GM12878 (cell line): ENCODE measurements around the gene PLB1. TPM values are rescaled to one million over a fixed set of nuclear protein-coding genes. Genes with fewer than 3 reads are reported as not detected.

ENCODE experiments used
- ATAC-seq: fragments of 200-7000 bp; cut with Tn5 transposase; 3 replicates; pipeline ENCODE4 v1.9.1; 2020; ENCODE audit warnings: mild to moderate bottlenecking, moderate library complexity
- BruUV-seq: library from RNA; stranded (reverse); fragments of 400-500 nt; replicated peaks from 2 replicates; lab custom pipeline; 2021; lab: Mats Ljungman, UMichigan
- CTCF ChIA-PET: fragments of 300-600 bp; sonication (Branson Sonifier 250); formaldehyde crosslinking; extraction: SDS; loops from one replicate; lab custom pipeline; 2021; ENCODE audit warnings: inconsistent platforms; lab: Yijun Ruan, JAX
- POLR2A ChIA-PET: fragments of 350-600 bp; formaldehyde crosslinking; extraction: SDS; loops from one replicate; lab custom pipeline; 2021; ENCODE audit warnings: inconsistent platforms; lab: Charles Lee
- RAD21 ChIA-PET: fragments of 300-600 bp; sonication (Branson Sonifier 250); formaldehyde crosslinking; loops from one replicate; lab custom pipeline; 2023; ENCODE audit warnings: antibody characterized with exemption; ENCODE audit not compliant: unreplicated experiment; lab: Charles Lee
- SMC1A ChIA-PET: fragments of 300-600 bp; sonication (Branson Sonifier 250); formaldehyde crosslinking; loops from one replicate; lab custom pipeline; 2023; ENCODE audit not compliant: unreplicated experiment, uncharacterized antibody; lab: Charles Lee
- DNase-seq: peaks from one replicate; pipeline ENCODE4 v3.0.0-alpha.2; 2011; ENCODE audit warnings: low read depth, low spot score
- FAIRE-seq: peaks from 3 replicates; lab custom pipeline; 2011; peaks lifted over from hg19 to GRCh38; lab: Jason Lieb, UNC
- H2AFZ ChIP-seq: 2 replicates; pipeline ENCODE4 v1.6.0; 2011; ENCODE audit warnings: low read depth, low read length, control low read depth; ENCODE audit not compliant: control insufficient read depth
- H3K27ac ChIP-seq: 2 replicates; pipeline ENCODE4 v1.5.1; 2011; ENCODE audit warnings: control low read depth; ENCODE audit not compliant: control insufficient read depth, insufficient read depth
- H3K27me3 ChIP-seq, 2 experiments: replicated peaks in 1 of 2; 2 replicates each; pipeline versions ENCODE4 v1.6.0 to v1.6.1; 2011; ENCODE audit warnings: low read length in 1 of 2; ENCODE audit not compliant: control insufficient read depth in 2 of 2, insufficient read depth in 2 of 2
- H3K36me3 ChIP-seq, 2 experiments: 2 replicates each; pipeline ENCODE4 v1.5.1; 2011; ENCODE audit warnings: low read length in 1 of 2; ENCODE audit not compliant: control insufficient read depth in 2 of 2, insufficient read depth in 2 of 2
- H3K4me1 ChIP-seq: 2 replicates; pipeline ENCODE4 v1.6.1; 2011; ENCODE audit warnings: mild to moderate bottlenecking, low read length, moderate library complexity, mixed read lengths; ENCODE audit not compliant: control insufficient read depth, insufficient read depth
- H3K4me2 ChIP-seq: 2 replicates; pipeline ENCODE4 v1.6.0; 2011; ENCODE audit warnings: control low read depth; ENCODE audit not compliant: control insufficient read depth, insufficient read depth
- H3K4me3 ChIP-seq: fragments of 200-600 bp; sonication (generic); 2 replicates; pipeline ENCODE4 v1.5.1; 2016
- H3K79me2 ChIP-seq: 2 replicates; pipeline ENCODE4 v1.6.0; 2011; ENCODE audit warnings: low read length; ENCODE audit not compliant: control insufficient read depth, insufficient read depth
- H3K9ac ChIP-seq: 2 replicates; pipeline ENCODE4 v1.8.0; 2011; ENCODE audit warnings: low read length, control low read depth, mixed read lengths; ENCODE audit not compliant: control insufficient read depth, insufficient read depth
- H3K9me3 ChIP-seq: replicated peaks from 3 replicates; pipeline ENCODE4 v1.5.1; 2011; ENCODE audit warnings: mild to moderate bottlenecking, low read length; ENCODE audit not compliant: control insufficient read depth, insufficient read depth
- H4K20me1 ChIP-seq: 2 replicates; pipeline ENCODE4 v1.6.0; 2011; ENCODE audit not compliant: control insufficient read depth, insufficient read depth
- BCL11A ChIP-seq: IDR thresholded peaks from 2 replicates; pipeline ENCODE4 v1.6.1; 2011; ENCODE audit warnings: low read depth, low read length
- CBFB ChIP-seq: IDR thresholded peaks from 2 replicates; pipeline ENCODE4 v1.6.1; 2016; ENCODE audit warnings: antibody characterized with exemption, low read depth
- CBX5 ChIP-seq: sonication (generic); IDR thresholded peaks from 2 replicates; pipeline ENCODE4 v1.6.1; 2016; ENCODE audit warnings: low read depth, moderate library complexity, mild to moderate bottlenecking, inconsistent platforms
- EGR1 ChIP-seq, 2 experiments: IDR thresholded peaks; 1 replicate in 1 of 2; 2 replicates in 1 of 2; pipeline ENCODE4 v1.6.1; 2011 to 2012; ENCODE audit warnings: low read depth in 2 of 2, low read length in 2 of 2, borderline replicate concordance in 1 of 2, mild to moderate bottlenecking in 1 of 2, moderate library complexity in 1 of 2
- ESRRA ChIP-seq: IDR thresholded peaks from 2 replicates; pipeline ENCODE4 v1.6.1; 2012; ENCODE audit warnings: mild to moderate bottlenecking, low read length, improper control_type of control experiment
- JUNB ChIP-seq: IDR thresholded peaks from 2 replicates; pipeline ENCODE4 v1.6.1; 2016; ENCODE audit warnings: antibody characterized with exemption, mild to moderate bottlenecking
- NFYA ChIP-seq: IDR thresholded peaks from 2 replicates; pipeline ENCODE4 v1.6.1; 2011; ENCODE audit warnings: low read depth, mild to moderate bottlenecking, low read length, improper control_type of control experiment, borderline replicate concordance
- NFYB ChIP-seq: IDR thresholded peaks from 2 replicates; pipeline ENCODE4 v1.6.1; 2011; ENCODE audit warnings: low read depth, mild to moderate bottlenecking, low read length, improper control_type of control experiment, moderate library complexity; ENCODE audit not compliant: insufficient read depth
- RAD21 ChIP-seq: IDR thresholded peaks from 2 replicates; pipeline ENCODE4 v1.6.1; 2011; ENCODE audit warnings: mild to moderate bottlenecking, low read depth, low read length, moderate library complexity; ENCODE audit not compliant: insufficient read depth
- SIN3A ChIP-seq: IDR thresholded peaks from 2 replicates; pipeline ENCODE4 v1.6.1; 2012; ENCODE audit warnings: low read depth, low read length, improper control_type of control experiment
- STAT3 ChIP-seq: IDR thresholded peaks from 2 replicates; pipeline ENCODE4 v1.6.1; 2011; ENCODE audit warnings: low read depth, low read length, improper control_type of control experiment
- SUPT20H ChIP-seq: IDR thresholded peaks from 2 replicates; pipeline ENCODE4 v1.6.1; 2011; ENCODE audit warnings: low read depth, mild to moderate bottlenecking, low read length, moderate library complexity, borderline replicate concordance; ENCODE audit not compliant: control insufficient read depth
- ZNF24 ChIP-seq: fragments of 450-650 bp; IDR thresholded peaks from 2 replicates; pipeline ENCODE4 v1.6.1; 2017; ENCODE audit warnings: antibody characterized with exemption, mild to moderate bottlenecking
- ZZZ3 ChIP-seq: IDR thresholded peaks from 2 replicates; pipeline ENCODE4 v1.6.1; 2011; ENCODE audit warnings: low read depth; ENCODE audit not compliant: control insufficient read depth, insufficient read length
- WGBS: methylation state at CpG from one replicate; pipeline ENCODE4 v1.1.6; 2016; ENCODE audit warnings: low lambda C conversion rate; ENCODE audit not compliant: insufficient replicate concordance, insufficient coverage; ENCODE audit errors: missing lambda C conversion rate; 5-methylcytosine and 5-hydroxymethylcytosine counted together
- in situ Hi-C: fragments of 300-500 bp; cut with MboI; formaldehyde crosslinking; loops from 9 replicates; pipeline ENCODE4 v1.14.3; 2018; ENCODE audit warnings: mixed read lengths
- intact Hi-C: fragments of 100-400 bp; cut with micrococcal nuclease; formaldehyde crosslinking; loops from one replicate; pipeline ENCODE4 v1.14.2; 2022; ENCODE audit not compliant: unreplicated experiment
- polyA plus RNA-seq, 11 experiments: library from polyadenylated mRNA; depleted of rRNA in 4 of 11; unstranded in 6 of 11; stranded (reverse) in 5 of 11; fragments of >200 nt; fragmentation: Nextera tagmentation in 4 of 11; fragmentation: Illumina TruSeq in 1 of 11; extraction: Ambion mirVana in 4 of 11; extraction: Trizol in 1 of 11; gene quantifications; 1 replicate in 1 of 11; 2 replicates in 10 of 11; pipeline versions ENCODE4 v1.2.1 to v1.2.3, GENCODE V29; 2011 to 2016; ENCODE audit warnings: inconsistent platforms in 2 of 11, missing spikeins in 2 of 11, low read depth in 1 of 11
- total RNA-seq, 4 experiments: library from RNA; depleted of rRNA in 3 of 4; stranded (reverse); fragments of >200 nt in 3 of 4; fragmentation: Illumina TruSeq in 1 of 4; extraction: Trizol in 1 of 4; gene quantifications; 2 replicates each; pipeline versions ENCODE4 v1.2.1 to v1.2.3, GENCODE V29; 2013 to 2021
- TF ChIP-seq, protein P1 (sequence below): fragments of 450-650 bp; IDR thresholded peaks from 2 replicates; pipeline ENCODE4 v1.6.1; 2016; ENCODE audit warnings: mild to moderate bottlenecking
- TF ChIP-seq, protein P2 (sequence below): IDR thresholded peaks from 2 replicates; pipeline ENCODE4 v1.6.1; 2011; ENCODE audit warnings: low read depth, mild to moderate bottlenecking, low read length, moderate library complexity, borderline replicate concordance; ENCODE audit errors: extremely low read depth
- TF ChIP-seq, protein P3 (sequence below): fragments of 450-650 bp; IDR thresholded peaks from 2 replicates; pipeline ENCODE4 v1.6.1; 2017; ENCODE audit warnings: mild to moderate bottlenecking, low read depth, inconsistent platforms; ENCODE audit not compliant: poor library complexity, severe bottlenecking
- TF ChIP-seq, protein P4 (sequence below): IDR thresholded peaks from 2 replicates; pipeline ENCODE4 v1.6.1; 2012; ENCODE audit warnings: low read depth, low read length, improper control_type of control experiment

Gene PLB1
- total and polyA plus RNA-seq, 10 of the 15 experiments (the other 5 are each of a cell fraction or from before 2014, with no cell fraction given), result 0.03 to 0.49 (median 0.28) TPM

DNA sequence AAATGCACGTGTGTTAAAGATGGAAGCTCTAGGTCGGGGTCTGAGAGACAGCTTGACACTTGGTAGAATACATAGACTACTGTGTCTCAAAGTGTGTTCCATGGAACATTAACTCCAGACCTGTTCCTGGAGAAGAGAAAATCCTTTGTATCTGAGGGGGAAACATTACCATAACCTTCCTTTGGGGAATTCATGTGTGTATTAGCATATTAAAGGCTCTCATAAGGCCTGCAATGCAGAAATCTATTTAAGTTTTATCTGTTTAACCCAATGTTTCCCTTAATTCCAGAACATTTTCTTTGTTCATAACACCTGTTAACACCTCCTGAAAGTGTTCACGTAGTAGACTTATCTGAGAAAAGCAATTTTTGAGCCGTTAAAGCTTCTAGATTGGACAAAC, 99.5 kb downstream of the PLB1 start (continued):
- no peak for TF ChIP-seq EGR1 (IDR thresholded peaks at IDR 0.05; ENCODE audit: borderline replicate concordance in 1 of 2, low read depth in 2 of 2, low read length in 2 of 2)

DNA sequence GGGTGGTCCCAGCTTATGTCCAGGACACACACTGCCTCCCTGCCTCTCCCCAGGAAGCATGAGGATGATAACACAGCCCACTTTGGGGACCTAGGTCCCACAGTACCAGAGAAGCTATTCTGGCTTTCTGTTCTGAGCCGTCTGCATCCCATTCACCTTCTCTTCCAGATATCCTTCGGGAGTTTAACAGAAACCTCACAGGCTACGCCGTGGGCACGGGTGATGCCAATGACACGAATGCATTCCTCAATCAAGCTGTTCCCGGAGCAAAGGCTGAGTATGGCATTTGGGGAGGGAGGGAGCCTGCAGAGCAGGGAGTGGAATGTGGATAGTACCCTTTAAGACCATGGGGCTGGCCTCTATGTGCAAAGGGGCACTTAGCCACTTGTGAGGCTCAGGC, 102.6 kb downstream of the PLB1 start:
- no TSS peak for BruUV-seq
- H3K4me2 ChIP-seq, result no peak overlapping the region

More for the DNA sequence above, 102.6 kb downstream of the PLB1 start:
- ChIA-PET SMC1A (no interaction called here), CTCF (interaction anchor here (0.6 kb wide), 2 partner anchors 339 to 1994 kb away, joined by 3 to 5 read pairs; no protein-coding TSS in a partner anchor), POLR2A (no interaction called here), RAD21 (no interaction called here)
- no peaks in the 10 kb centered on the region; a peak in 1 of 4 replicates for H3K27me3 ChIP-seq
- no peak for FAIRE-seq
- ATAC-seq, result no peak
- H2AFZ ChIP-seq, result no peak overlapping the region
- H3K36me3 ChIP-seq, result no peaks in the 10 kb centered on the region
- WGBS, result 57% methylated on average over 7 of the region's 7 CpGs
- H3K79me2 ChIP-seq, result no peaks in the 10 kb centered on the region
- H3K27ac ChIP-seq, result no peak overlapping the region
- TF ChIP-seq ZNF24 (no peak), JUNB (no peak), CBX5 (no peak), NFYB (no peak), SUPT20H (no peak), STAT3 (no peak), NFYA (no peak), CBFB (no peak), ZZZ3 (no peak), RAD21 (no peak), BCL11A (no peak), SIN3A (no peak), ESRRA (no peak)
- TF ChIP-seq, protein P1, sequence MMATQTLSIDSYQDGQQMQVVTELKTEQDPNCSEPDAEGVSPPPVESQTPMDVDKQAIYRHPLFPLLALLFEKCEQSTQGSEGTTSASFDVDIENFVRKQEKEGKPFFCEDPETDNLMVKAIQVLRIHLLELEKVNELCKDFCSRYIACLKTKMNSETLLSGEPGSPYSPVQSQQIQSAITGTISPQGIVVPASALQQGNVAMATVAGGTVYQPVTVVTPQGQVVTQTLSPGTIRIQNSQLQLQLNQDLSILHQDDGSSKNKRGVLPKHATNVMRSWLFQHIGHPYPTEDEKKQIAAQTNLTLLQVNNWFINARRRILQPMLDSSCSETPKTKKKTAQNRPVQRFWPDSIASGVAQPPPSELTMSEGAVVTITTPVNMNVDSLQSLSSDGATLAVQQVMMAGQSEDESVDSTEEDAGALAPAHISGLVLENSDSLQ, result no peak
- TF ChIP-seq, protein P2, sequence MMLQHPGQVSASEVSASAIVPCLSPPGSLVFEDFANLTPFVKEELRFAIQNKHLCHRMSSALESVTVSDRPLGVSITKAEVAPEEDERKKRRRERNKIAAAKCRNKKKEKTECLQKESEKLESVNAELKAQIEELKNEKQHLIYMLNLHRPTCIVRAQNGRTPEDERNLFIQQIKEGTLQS, result no peak
- TF ChIP-seq, protein P3, sequence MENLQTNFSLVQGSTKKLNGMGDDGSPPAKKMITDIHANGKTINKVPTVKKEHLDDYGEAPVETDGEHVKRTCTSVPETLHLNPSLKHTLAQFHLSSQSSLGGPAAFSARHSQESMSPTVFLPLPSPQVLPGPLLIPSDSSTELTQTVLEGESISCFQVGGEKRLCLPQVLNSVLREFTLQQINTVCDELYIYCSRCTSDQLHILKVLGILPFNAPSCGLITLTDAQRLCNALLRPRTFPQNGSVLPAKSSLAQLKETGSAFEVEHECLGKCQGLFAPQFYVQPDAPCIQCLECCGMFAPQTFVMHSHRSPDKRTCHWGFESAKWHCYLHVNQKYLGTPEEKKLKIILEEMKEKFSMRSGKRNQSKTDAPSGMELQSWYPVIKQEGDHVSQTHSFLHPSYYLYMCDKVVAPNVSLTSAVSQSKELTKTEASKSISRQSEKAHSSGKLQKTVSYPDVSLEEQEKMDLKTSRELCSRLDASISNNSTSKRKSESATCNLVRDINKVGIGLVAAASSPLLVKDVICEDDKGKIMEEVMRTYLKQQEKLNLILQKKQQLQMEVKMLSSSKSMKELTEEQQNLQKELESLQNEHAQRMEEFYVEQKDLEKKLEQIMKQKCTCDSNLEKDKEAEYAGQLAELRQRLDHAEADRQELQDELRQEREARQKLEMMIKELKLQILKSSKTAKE, result no peak
- TF ChIP-seq, protein P4, sequence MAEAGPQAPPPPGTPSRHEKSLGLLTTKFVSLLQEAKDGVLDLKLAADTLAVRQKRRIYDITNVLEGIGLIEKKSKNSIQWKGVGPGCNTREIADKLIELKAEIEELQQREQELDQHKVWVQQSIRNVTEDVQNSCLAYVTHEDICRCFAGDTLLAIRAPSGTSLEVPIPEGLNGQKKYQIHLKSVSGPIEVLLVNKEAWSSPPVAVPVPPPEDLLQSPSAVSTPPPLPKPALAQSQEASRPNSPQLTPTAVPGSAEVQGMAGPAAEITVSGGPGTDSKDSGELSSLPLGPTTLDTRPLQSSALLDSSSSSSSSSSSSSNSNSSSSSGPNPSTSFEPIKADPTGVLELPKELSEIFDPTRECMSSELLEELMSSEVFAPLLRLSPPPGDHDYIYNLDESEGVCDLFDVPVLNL, result no peak
- no peak overlapping the region for H3K4me3 ChIP-seq
- H4K20me1 ChIP-seq, result no peaks in the 10 kb centered on the region
- no peak overlapping the region for H3K9ac ChIP-seq
- in situ Hi-C loops (loop anchor here (5.0 kb wide), 1 partner anchor 154 kb away; the partner anchor contains the start of gene PPP1CB), intact Hi-C loops (no loop called here)
- DNase-seq, result no peak
- 0 out of 2 replicates have a peak, but pooled peaks cover 3% of the 10 kb centered on the region for H3K4me1 ChIP-seq
- no peaks in the 10 kb centered on the region for H3K9me3 ChIP-seq
